G401.6 (cell line): ENCODE measurements around the gene HOXC5.
"Not testable (repeated sequence)": the region's sequence is repeated elsewhere in the genome, so short reads cannot be mapped to it uniquely, and the experiment has no call there.

ENCODE experiments used
- FAIRE-seq: peaks from 2 replicates; lab custom pipeline; 2012; peaks lifted over from hg19 to GRCh38; lab: Jason Lieb, UNC

Gene HOXC5

GRCh38 chr12:54066408-54066807 lies 33.6 kb downstream of the HOXC5 start:
- no peak for FAIRE-seq

DNA sequence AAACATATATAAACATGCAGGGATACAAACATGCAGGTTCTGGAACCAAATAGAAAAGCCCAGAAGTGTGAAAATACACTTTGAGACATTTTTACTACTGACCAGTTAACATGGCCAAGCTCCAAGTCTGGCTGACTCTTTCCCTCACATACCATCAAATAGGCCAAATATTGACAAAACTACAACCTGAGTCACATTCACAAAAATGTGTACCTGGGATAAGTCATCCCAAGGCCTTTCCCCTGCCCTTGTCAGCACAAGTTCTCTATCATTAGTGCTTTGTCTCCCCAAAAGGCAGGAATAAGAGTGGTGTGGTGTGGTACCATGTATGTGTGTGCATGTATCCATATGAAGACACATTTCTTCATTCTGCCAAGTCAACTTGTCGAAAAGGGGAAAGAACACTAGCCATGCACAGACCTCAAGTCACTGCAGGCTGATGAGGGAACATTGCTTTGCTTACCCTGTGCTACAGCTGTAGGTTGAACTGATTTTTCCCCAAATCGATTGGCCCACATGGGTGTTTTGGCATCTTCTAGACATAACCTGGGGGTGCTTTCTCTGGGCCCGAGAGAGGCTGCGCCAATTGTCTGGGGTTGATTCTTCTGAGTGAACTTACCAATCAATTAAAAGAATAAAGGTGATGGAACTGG lies 35.7 kb downstream of the HOXC5 start:
- no peak for FAIRE-seq

- FAIRE-seq: no peak
These were observed 39.1 kb downstream of the HOXC5 start for GRCh38 chr12:54071942-54072341.

GRCh38 chr12:54074308-54074707 lies 41.5 kb downstream of the HOXC5 start:
- FAIRE-seq: no peak

GRCh38 chr12:54075409-54075808 lies 42.6 kb downstream of the HOXC5 start:
- FAIRE-seq: no peak

- no peak for FAIRE-seq
These were observed 43.1 kb downstream of the HOXC5 start for GRCh38 chr12:54075974-54076373.

DNA sequence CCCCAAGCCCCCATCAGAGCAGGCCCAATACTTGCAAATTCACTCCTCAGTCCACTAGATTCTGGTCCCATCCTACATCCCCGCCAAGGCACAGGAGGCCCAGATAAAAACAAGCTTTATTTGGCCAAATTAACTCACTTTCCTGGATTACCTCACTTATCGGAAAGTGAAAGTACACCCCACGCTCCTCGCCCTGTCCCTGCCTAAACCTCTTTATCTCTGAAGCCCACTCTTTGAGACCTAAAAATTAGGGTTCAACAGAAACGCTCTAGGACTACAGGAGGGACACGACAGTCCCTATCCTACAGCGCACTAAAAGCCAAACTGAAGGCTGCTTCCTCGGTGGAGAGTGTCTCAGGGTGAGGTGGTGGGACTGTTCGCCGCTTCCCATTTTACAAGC lies 45.0 kb downstream of the HOXC5 start:
- FAIRE-seq: not testable (repeated sequence)

DNA sequence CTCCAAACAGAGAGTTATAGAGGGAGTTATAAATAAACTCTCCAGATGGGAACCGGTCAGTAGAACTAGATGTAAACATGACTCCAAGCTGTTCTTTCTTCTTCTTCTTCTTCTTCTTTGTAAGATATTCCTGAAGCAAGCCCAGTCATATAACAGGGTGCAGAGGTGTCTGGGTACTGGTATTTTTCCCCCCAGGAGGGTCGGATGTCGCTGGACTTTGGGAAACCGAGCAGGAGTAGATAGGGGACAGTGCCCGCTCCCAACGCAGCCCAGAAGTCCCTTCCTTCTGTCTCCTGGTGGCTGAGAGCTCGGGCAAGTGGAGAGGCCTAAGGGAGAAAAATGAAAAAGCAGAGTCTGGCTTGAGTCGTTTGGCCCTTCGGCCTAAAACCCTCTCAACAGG lies 46.3 kb downstream of the HOXC5 start:
- not testable (repeated sequence) for FAIRE-seq

GRCh38 chr12:54080008-54080924 lies 47.4 kb downstream of the HOXC5 start:
- not testable (repeated sequence) for FAIRE-seq

- not testable (repeated sequence) for FAIRE-seq
These were observed 48.2 kb downstream of the HOXC5 start for GRCh38 chr12:54081053-54081514.

- FAIRE-seq: not testable (repeated sequence)
These were observed 48.9 kb downstream of the HOXC5 start for GRCh38 chr12:54081581-54082396.

DNA sequence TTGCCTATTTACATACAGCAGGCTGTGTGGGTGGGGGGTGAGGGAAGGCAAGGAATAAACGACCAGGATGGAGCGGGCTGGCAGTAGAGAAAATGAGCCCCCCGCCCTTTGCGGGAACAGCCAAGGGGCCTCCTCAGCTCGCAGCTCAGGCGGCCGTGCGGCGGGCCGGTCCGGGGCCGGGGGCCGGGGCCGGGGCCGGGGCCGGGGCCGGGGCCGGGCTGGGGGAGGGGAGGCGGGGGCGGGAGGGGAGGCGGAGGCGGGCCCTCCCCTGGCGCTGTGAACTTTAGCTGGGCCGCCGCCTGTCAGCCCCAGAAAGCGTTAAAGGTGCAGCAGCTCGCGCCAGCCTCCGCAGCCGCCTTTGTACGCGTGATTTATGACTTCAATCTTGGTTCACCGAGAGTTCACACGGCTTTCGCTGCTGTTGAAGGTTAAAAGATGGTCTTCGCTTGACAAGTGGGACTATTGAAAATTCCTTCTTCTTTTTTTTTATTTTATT lies 49.6 kb downstream of the HOXC5 start:
- FAIRE-seq: no peak
